Smooth muscle cell (in vitro differentiated cells): ENCODE data around the gene TRPM3. TPM values are rescaled to one million over a fixed set of nuclear protein-coding genes. Genes with fewer than 3 reads are reported as not detected.

Source experiments
- DNase-seq: peaks from one replicate; lab custom pipeline; 2025; ENCODE audit not compliant: unreplicated experiment; lab: John Stamatoyannopoulos, UW
- H2AFZ ChIP-seq: fragments of 200-600 bp; sonication (generic); 2 replicates; pipeline ENCODE4 v1.6.0; 2016; ENCODE audit warnings: antibody characterized with exemption, low read depth, mild to moderate bottlenecking
- H3F3A ChIP-seq: fragments of 200-600 bp; sonication (generic); 2 replicates; pipeline ENCODE4 v1.6.0; 2017; ENCODE audit warnings: antibody characterized with exemption, low read depth
- H3K27ac ChIP-seq: fragments of 200-600 bp; sonication (generic); 2 replicates; pipeline ENCODE4 v1.5.1; 2016; ENCODE audit warnings: low read depth, mild to moderate bottlenecking
- H3K27me3 ChIP-seq: fragments of 200-600 bp; sonication (generic); 2 replicates; pipeline ENCODE4 v1.6.1; 2016; ENCODE audit warnings: low read depth, mild to moderate bottlenecking
- H3K36me3 ChIP-seq: fragments of 200-600 bp; sonication (generic); 2 replicates; pipeline ENCODE4 v1.5.1; 2016; ENCODE audit warnings: low read depth
- H3K4me1 ChIP-seq: fragments of 200-600 bp; sonication (generic); 2 replicates; pipeline ENCODE4 v1.5.1; 2016; ENCODE audit warnings: low read depth
- H3K4me2 ChIP-seq: fragments of 200-600 bp; sonication (generic); 2 replicates; pipeline ENCODE4 v1.6.0; 2016; ENCODE audit warnings: mild to moderate bottlenecking
- H3K4me3 ChIP-seq: fragments of 200-600 bp; sonication (generic); 2 replicates; pipeline ENCODE4 v1.5.1; 2016; ENCODE audit warnings: mild to moderate bottlenecking
- H3K79me2 ChIP-seq: fragments of 200-600 bp; sonication (generic); 2 replicates; pipeline ENCODE4 v1.6.0; 2016; ENCODE audit warnings: low read depth, mild to moderate bottlenecking
- H3K9ac ChIP-seq: fragments of 200-600 bp; sonication (generic); 2 replicates; pipeline ENCODE4 v1.6.0; 2016; ENCODE audit warnings: low read depth
- H3K9me3 ChIP-seq: fragments of 200-600 bp; sonication (generic); replicated peaks from 2 replicates; pipeline ENCODE4 v1.5.1; 2016; ENCODE audit warnings: low read depth
- H4K20me1 ChIP-seq: fragments of 200-600 bp; sonication (generic); 2 replicates; pipeline ENCODE4 v1.6.0; 2016; ENCODE audit warnings: low read depth
- WGBS: methylation state at CpG from one replicate; pipeline ENCODE4 v1.1.7; 2016; ENCODE audit warnings: low lambda C conversion rate; 5-methylcytosine and 5-hydroxymethylcytosine counted together
- polyA plus RNA-seq: library from polyadenylated mRNA; unstranded; fragments of >200 nt; fragmentation: Nextera tagmentation; extraction: Ambion mirVana; gene quantifications from 2 replicates; pipeline ENCODE4 v1.2.1, GENCODE V29; 2016
- total RNA-seq: library from RNA; depleted of rRNA; stranded (reverse); fragments of >200 nt; gene quantifications from 2 replicates; pipeline ENCODE4 v1.2.3, GENCODE V29; 2014
- TF ChIP-seq, protein P1 (sequence below): fragments of 200-600 bp; sonication (generic); IDR thresholded peaks from 2 replicates; pipeline ENCODE4 v1.5.1; 2017; ENCODE audit warnings: borderline replicate concordance, mild to moderate bottlenecking, antibody characterized with exemption; ENCODE audit not compliant: insufficient read depth, poor library complexity, severe bottlenecking

Gene TRPM3
- total and polyA plus RNA-seq, 2 experiments from 2014 or later, result not detected

DNA sequence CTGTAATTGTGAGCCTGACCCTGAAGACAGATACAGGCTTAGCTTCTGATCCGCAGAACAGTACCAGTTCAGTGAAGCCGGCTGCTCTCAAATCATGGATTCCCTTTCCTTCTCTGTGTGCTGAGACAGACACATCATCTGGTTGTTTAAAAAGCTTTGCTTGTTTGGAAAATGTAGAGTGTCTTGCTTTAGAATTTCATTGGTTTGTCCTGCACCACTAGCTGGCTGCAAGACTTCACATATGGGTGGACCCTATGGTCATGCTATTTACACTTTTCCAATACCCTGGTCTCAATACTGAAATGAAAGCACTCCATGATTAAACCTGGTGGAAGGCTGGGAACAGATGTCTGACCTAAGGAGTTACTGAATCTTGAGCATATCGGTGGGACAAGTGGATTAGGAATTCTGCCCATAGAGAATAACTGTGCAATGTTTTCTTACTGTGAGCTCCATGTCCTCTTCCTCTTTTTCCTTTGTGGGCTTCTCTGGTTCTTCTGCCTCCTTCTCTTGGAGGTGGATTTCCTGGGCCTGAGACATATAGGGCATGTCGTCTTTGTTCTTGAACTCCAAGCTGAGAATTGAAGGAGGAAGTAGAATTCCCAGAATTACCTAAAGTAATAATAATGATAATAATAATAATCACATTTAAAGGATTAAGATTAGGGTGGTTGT is 505.8 kb downstream of the TRPM3 start:
- no peaks in the 10 kb centered on the region for H3K27me3 ChIP-seq
- peak overlapping the region; percentile 41 for H3K4me2 ChIP-seq
- H3K79me2 ChIP-seq, result no peaks in the 10 kb centered on the region
- no peaks in the 10 kb centered on the region for H3K9me3 ChIP-seq
- H3F3A ChIP-seq, result peaks cover 5% of the 10 kb centered on the region
- no peaks in the 10 kb centered on the region for H3K4me1 ChIP-seq
- WGBS, result 84% methylated on average over 4 of the region's 4 CpGs
- DNase-seq, result no peak
- TF ChIP-seq, protein P1, sequence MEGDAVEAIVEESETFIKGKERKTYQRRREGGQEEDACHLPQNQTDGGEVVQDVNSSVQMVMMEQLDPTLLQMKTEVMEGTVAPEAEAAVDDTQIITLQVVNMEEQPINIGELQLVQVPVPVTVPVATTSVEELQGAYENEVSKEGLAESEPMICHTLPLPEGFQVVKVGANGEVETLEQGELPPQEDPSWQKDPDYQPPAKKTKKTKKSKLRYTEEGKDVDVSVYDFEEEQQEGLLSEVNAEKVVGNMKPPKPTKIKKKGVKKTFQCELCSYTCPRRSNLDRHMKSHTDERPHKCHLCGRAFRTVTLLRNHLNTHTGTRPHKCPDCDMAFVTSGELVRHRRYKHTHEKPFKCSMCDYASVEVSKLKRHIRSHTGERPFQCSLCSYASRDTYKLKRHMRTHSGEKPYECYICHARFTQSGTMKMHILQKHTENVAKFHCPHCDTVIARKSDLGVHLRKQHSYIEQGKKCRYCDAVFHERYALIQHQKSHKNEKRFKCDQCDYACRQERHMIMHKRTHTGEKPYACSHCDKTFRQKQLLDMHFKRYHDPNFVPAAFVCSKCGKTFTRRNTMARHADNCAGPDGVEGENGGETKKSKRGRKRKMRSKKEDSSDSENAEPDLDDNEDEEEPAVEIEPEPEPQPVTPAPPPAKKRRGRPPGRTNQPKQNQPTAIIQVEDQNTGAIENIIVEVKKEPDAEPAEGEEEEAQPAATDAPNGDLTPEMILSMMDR, result no peak
- no peak overlapping the region for H3K9ac ChIP-seq
- H3K27ac ChIP-seq, result no peak overlapping the region
- H3K36me3 ChIP-seq, result no peaks in the 10 kb centered on the region
- H2AFZ ChIP-seq, result peak overlapping the region; percentile 16
- no peaks in the 10 kb centered on the region for H4K20me1 ChIP-seq
- H3K4me3 ChIP-seq, result no peak overlapping the region

DNA sequence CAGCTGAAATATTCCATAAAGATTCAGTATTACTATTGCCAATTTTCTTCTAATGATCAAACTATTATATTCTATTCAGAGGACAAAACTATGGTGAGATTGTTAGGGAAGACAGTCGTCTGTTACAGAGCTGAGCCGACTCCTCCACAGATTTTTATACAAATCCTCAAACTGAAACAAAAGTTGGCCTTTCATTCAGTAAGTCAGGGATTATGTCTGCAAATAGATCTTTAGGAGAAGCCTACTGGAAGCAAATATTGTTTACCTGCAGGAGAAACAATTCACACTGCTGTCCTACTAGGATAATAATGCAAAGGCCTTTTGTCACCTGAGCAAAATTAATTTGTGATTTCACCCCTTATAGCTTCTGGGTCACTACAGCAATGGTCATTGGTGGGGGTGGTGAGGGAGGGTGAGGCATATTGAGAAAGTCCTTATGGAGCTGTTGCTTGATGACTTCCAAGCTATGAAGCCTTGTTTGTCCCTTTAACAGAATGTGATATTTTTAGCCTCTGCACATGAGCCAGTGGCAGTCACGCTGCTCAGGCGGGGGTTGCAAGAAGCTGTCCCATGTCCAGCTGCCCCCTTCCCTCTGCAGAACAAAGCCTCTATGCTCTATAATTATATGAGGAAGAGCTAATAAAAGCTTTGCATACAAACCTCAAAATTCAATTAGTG is 506.5 kb downstream of the TRPM3 start:
- Histone ChIP-seq H4K20me1 (no peaks in the 10 kb centered on the region), H3K36me3 (no peaks in the 10 kb centered on the region), H3K9me3 (no peaks in the 10 kb centered on the region), H3K4me3 (no peak overlapping the region), H3K4me2 (peak overlapping the region; percentile 41), H2AFZ (peak overlapping the region; percentile 16), H3K9ac (no peak overlapping the region), H3K27ac (no peak overlapping the region), H3K79me2 (no peaks in the 10 kb centered on the region), H3F3A (peaks cover 6% of the 10 kb centered on the region), H3K4me1 (no peaks in the 10 kb centered on the region), H3K27me3 (no peaks in the 10 kb centered on the region)
- no peak for DNase-seq
- TF ChIP-seq, protein P1, result no peak
- WGBS, result 74% methylated on average over 4 of the region's 4 CpGs

DNA sequence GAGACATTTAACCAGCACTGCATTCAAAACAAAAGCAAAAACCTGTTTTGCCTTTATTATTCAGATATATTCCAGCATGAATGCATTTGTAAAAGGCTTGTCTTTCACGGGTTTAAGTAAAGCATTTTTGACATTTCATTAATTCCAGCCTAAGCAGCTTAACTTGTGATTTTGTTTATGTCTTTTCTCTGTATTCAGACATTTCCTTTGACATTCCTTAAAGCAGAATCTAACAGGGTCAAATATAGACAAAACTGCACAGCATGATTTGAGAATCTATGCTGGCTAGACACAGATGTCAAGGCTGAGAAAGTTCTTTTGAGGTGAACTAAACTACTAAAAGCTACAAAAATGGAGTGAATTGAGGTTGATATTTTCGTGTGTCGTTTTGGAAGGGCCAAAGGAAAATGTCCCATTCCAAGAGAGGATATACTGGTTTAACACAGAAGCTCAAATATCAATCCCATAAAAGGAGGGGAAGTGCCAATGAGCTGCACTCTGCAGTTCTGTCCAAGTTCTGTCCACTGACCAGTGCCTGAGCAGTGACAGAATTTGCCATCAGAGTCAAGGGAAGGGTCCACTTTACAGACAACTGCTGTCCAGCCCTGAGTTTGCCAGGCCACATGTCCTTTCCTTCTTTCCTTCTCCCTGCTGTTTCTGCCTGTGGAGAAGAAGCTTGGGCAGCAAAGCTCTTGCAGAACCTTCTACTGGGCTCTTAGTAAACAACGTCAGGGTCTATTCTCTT is 508.2 kb downstream of the TRPM3 start:
- Histone ChIP-seq H4K20me1 (no peaks in the 10 kb centered on the region), H2AFZ (no peak overlapping the region), H3K27ac (no peak overlapping the region), H3K9me3 (no peaks in the 10 kb centered on the region), H3K4me3 (no peak overlapping the region), H3K79me2 (no peaks in the 10 kb centered on the region), H3K4me2 (no peak overlapping the region), H3K9ac (no peak overlapping the region), H3K36me3 (no peaks in the 10 kb centered on the region), H3K4me1 (no peaks in the 10 kb centered on the region), H3F3A (peaks cover 8% of the 10 kb centered on the region), H3K27me3 (no peaks in the 10 kb centered on the region)
- no peak for DNase-seq
- TF ChIP-seq, protein P1, result no peak
- 79% methylated on average over 4 of the region's 4 CpGs for WGBS
